H1 (cell line): Measurements from ENCODE around the gene DRD2. TPM values are rescaled to one million over a fixed set of nuclear protein-coding genes. Genes with fewer than 3 reads are reported as not detected.

Experiments
- BRCA1 ChIP-seq: IDR thresholded peaks from 2 replicates; pipeline ENCODE4 v1.6.1; 2012; ENCODE audit warnings: low read depth, low read length, improper control_type of control experiment
- RNF2 ChIP-seq: fragments of 200-900, 300-1000 bp; sonication (generic); IDR thresholded peaks from 2 replicates; pipeline ENCODE4 v1.7.1; 2016; ENCODE audit warnings: borderline replicate concordance, low read depth, mild to moderate bottlenecking, antibody characterized with exemption, low read length; ENCODE audit not compliant: poor library complexity, severe bottlenecking; ENCODE audit errors: missing control alignments
- SIN3A ChIP-seq, 2 experiments: IDR thresholded peaks in 1 of 2; conservative IDR thresholded peaks in 1 of 2; 2 replicates each; pipeline ENCODE4 v1.6.1; 2011 to 2012; ENCODE audit warnings: low read length in 2 of 2, improper control_type of control experiment in 1 of 2, low read depth in 1 of 2, mild to moderate bottlenecking in 1 of 2
- SIRT6 ChIP-seq: IDR thresholded peaks from one replicate; pipeline ENCODE4 v1.7.1; 2012; ENCODE audit warnings: low read length, inconsistent platforms
- SP2 ChIP-seq: IDR thresholded peaks from 2 replicates; pipeline ENCODE4 v1.6.1; 2012; ENCODE audit warnings: mild to moderate bottlenecking, low read length, inconsistent platforms
- TBP ChIP-seq: IDR thresholded peaks from 2 replicates; pipeline ENCODE4 v1.6.1; 2011; ENCODE audit warnings: low read depth, low read length, improper control_type of control experiment
- polyA plus RNA-seq, 7 experiments: library from polyadenylated mRNA; depleted of rRNA in 3 of 7; stranded (reverse) in 5 of 7; unstranded in 2 of 7; fragments of >200 nt in 5 of 7; fragments of 200-250 nt in 2 of 7; gene quantifications; 1 replicate in 5 of 7; 2 replicates in 1 of 7; 4 replicates in 1 of 7; pipeline versions ENCODE4 v1.2.1 to v1.2.3, GENCODE V29; 2011 to 2013; ENCODE audit warnings: missing spikeins in 2 of 7, mixed read lengths in 2 of 7
- total RNA-seq: library from RNA; stranded (reverse); fragmentation: NEBNext Ultra II Directional; extraction: Animal tissue kit (Norgen Biotek cat#: 25700); gene quantifications from 2 replicates; pipeline ENCODE4 v1.2.1, GENCODE V29; 2021
- TF ChIP-seq, protein P1 (sequence below): IDR thresholded peaks from 2 replicates; pipeline ENCODE4 v1.6.1; 2012; ENCODE audit warnings: low read length, inconsistent platforms

Gene DRD2
- total and polyA plus RNA-seq, 2 of the 8 experiments (the other 6 are each of a cell fraction or from before 2014, with no cell fraction given): 0.26 to 0.41 TPM

DNA sequence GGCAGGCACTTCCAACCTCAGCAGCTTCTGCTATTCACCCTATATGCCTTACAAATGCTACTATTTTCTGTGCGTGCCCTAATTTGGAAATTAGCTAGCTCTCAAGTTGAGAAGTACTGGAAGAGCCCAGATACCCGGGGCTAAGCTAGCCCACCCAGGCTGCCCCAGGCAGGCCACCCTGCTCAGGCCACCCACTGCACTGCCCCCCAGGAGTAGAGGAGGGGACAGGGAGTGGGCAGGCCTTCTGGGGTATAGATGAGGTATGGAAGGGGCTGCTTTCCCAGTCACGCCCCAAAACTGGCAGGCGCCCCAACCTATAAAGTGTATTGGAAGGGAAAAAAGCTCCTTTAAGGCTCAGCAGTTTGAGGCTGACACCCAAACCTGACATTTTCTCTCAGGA lies 43.5 kb downstream of the DRD2 start (continued):
- no peak for TF ChIP-seq BRCA1
- no peak for TF ChIP-seq TBP
- TF ChIP-seq, protein P1, sequence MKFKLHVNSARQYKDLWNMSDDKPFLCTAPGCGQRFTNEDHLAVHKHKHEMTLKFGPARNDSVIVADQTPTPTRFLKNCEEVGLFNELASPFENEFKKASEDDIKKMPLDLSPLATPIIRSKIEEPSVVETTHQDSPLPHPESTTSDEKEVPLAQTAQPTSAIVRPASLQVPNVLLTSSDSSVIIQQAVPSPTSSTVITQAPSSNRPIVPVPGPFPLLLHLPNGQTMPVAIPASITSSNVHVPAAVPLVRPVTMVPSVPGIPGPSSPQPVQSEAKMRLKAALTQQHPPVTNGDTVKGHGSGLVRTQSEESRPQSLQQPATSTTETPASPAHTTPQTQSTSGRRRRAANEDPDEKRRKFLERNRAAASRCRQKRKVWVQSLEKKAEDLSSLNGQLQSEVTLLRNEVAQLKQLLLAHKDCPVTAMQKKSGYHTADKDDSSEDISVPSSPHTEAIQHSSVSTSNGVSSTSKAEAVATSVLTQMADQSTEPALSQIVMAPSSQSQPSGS: no peak
- no peak for TF ChIP-seq SIN3A (conservative IDR thresholded peaks at IDR 0.05 in 1 of 2, IDR thresholded peaks at IDR 0.05 in 1 of 2; ENCODE audit: low read depth in 1 of 2, low read length in 2 of 2)
- TF ChIP-seq SP2: no peak
- TF ChIP-seq RNF2: no peak
- TF ChIP-seq SIRT6: no peak
